Kidney capillary endothelial cell (primary cell): Measurements from ENCODE around the gene TLK2.
"Not testable (repeated sequence)": the region's sequence is repeated elsewhere in the genome, so short reads cannot be mapped to it uniquely, and the experiment has no call there.

Source experiments
- DNase-seq: peaks from one replicate; pipeline ENCODE4 v3.0.0-alpha.2; 2018; ENCODE audit warnings: low spot score

TLK2 gene

GRCh38 chr17:62490990-62491389 is 12.4 kb downstream of the TLK2 start:
- DNase-seq: not testable (repeated sequence)

GRCh38 chr17:62493049-62493655 is 14.5 kb downstream of the TLK2 start:
- not testable (repeated sequence) for DNase-seq

- DNase-seq: not testable (repeated sequence)
Measured at GRCh38 chr17:62494073-62494472, 15.4 kb downstream of the TLK2 start.

DNA sequence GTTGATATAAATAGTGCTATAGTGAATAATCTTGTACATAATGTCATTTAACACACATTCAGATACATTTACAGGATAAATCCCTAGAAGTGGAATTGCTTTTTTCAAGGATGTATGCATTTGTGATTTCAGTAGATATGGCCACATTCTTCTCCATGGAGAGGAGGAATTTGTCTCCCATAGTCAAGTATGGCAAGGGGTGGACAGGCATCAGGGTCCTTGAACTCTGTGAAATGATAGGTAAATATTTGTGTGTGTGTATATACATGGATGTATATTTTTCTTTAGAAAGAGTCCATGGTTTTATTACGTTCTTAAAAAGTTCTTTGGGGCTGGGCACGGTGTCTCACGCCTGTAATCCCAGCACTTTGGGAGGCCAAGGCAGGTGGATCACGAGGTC is 17.7 kb downstream of the TLK2 start:
- DNase-seq: not testable (repeated sequence)

- DNase-seq: not testable (repeated sequence)
Measured at GRCh38 chr17:62498796-62499195, 20.2 kb downstream of the TLK2 start.

- DNase-seq: not testable (repeated sequence)
Measured at GRCh38 chr17:62500463-62500862, 21.8 kb downstream of the TLK2 start.

- not testable (repeated sequence) for DNase-seq
Measured at GRCh38 chr17:62504857-62505256, 26.2 kb downstream of the TLK2 start.

- not testable (repeated sequence) for DNase-seq
Measured at GRCh38 chr17:62507191-62507836, 28.7 kb downstream of the TLK2 start.

- DNase-seq: not testable (repeated sequence)
Measured at GRCh38 chr17:62510247-62510819, 31.7 kb downstream of the TLK2 start.

DNA sequence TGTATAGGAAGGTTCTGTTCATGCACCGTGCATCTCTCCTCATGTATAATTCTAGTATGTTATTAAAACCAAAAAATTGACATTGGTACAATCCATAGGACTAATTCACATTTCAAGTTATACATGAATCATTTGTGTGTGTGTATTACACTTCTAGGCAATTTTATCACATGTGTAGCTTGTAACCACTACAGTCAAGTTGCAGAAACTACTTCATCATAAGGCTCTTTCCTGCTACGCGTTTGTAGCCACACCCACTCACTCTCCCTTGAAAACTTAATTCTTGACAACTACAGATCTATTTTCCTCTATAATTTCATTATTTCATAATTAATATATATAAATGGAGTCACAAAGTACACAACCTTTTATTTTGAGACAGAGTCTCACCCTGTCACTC is 32.4 kb downstream of the TLK2 start:
- DNase-seq: not testable (repeated sequence)

GRCh38 chr17:62516376-62516775 is 37.8 kb downstream of the TLK2 start:
- not testable (repeated sequence) for DNase-seq

DNA sequence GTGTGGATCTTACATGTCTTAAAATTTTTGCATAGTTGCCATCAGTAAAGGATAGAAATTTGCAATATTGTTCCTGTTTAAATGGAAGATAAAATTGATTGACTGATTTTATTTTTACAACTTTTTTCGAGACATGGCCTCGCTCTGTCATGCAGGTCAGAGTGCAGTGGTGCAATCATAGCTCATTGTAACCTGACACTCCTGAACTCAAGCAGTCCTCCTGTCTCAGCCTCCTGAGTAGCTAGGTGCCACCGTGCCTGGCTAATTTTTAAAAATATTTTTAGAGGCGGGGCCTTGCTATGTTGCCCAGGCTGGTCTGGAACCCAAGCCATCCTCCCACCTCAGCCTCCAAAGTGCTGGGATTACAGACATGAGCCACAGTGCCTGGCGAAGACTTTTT is 42.7 kb downstream of the TLK2 start:
- not testable (repeated sequence) for DNase-seq

DNA sequence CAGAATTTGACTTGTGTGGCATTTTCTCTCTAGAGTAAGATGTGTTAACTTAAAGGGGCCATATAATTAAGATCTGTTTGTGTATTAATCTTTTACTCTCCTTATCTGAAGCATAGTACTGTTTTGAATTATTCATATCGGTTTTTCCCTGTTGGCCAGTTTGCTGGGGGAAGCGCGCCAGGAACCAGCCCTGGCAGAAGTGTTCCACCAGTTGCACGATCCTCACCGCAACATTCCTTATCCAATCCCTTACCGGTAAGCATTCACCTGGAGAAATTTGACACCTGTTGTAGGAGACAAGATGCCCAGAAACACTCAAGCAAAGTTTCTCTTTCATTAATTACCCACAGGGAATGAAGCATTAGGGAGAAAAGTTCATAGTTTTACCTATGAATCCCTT is 45.5 kb downstream of the TLK2 start:
- not testable (repeated sequence) for DNase-seq

GRCh38 chr17:62525317-62525716 is 46.7 kb downstream of the TLK2 start:
- not testable (repeated sequence) for DNase-seq

GRCh38 chr17:62530936-62531335 is 52.3 kb downstream of the TLK2 start:
- not testable (repeated sequence) for DNase-seq

DNA sequence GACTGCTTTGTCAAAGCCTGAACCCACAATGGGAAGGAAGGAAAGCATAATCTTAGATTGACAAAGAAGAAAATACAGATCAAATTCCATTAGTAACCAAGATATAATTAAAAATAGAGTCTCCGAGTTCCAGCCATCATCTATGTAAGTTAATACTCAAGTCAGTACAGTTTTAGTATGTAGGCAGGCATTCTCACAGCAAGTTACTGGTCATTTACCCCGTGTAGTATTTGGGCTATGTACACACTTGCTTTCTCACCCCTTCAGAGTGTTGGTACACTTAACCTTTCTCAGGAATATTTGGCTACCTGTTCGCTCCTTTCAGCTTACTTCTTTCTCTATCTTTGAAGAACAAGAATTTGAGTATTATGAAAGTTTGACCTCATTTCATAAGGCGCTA is 57.9 kb downstream of the TLK2 start:
- not testable (repeated sequence) for DNase-seq

- not testable (repeated sequence) for DNase-seq
Measured at GRCh38 chr17:62541073-62541472, 62.4 kb downstream of the TLK2 start.

DNA sequence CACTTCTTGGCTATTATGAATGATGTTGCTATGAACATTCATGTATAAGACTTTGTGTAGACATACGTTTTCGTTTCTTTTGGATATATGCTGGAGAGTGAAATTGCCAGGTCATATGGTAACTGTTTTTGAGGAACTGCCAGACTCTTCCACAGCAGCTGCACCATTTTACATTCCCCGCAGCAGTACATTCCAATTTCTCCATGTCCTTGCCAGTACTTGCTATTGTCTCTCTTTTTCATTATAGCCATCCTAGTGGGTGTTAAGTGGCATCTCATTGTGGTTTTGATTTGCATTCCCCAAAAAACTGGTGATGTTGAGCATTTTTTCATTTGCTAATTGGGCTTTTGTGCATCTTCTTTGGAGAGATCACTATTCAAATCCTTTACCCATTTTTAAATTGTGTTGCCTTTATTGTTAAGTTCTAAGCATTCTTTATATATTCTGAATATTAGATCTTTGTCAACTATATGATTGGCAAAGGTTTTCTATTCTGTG is 64.7 kb downstream of the TLK2 start:
- not testable (repeated sequence) for DNase-seq

DNA sequence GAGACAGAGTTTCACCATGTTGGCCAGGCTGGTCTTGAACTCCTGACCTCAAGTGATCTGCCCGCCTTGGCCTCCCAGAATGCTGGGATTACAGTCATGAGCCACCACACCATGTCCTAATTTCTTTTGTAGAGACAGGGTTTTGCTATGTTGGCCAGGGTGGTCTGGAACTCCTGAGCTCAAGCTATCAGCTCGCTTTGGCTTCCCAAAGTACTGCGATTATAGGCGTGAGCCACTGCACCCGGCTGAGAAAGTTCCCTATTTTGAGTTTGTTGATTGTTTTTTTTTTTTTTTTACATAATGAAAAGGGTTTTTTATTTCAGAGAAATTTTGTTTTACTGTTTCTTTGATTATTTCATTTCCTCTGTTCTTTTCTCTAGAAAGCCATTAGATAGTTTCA is 67.4 kb downstream of the TLK2 start:
- not testable (repeated sequence) for DNase-seq

DNA sequence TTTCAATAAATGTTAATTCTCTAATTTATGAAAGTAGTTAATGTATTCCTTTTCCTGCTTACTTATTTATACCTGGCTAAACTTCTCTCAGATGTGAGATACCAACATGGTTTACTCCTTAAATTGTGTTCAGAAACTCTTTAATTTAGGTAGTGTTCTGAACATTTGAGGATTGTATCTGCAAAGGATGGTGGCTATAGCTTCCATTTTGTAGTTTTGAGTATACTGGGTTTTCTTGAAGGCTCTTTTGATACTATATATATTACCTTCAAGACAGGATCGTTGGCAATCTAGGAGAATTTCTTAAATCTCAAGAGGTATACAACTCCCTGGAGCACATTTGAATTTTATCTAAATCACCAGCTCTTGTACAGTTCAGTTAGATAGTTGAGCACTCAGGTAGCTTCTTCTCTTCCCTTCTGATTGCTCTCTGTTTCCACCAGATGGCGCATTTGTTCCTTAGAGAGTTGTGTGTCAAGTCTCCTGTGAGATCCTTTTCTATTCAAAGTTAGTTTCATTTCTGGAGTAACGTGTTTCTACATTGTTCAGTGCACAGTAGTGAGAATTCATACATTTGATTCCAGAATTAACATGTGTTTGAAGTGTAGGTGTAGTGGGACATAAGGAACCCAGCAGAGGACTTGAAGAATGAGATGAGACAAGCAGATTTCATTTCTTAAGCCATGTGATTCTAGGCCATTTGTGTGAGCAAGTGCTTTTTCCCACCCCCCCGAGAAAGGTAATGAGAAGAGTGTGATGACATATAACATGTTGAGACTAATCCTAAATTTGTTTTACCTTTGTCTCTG is 74.4 kb downstream of the TLK2 start:
- peak; percentile 23 for DNase-seq

- DNase-seq: not testable (repeated sequence)
Measured at GRCh38 chr17:62557532-62557931, 78.9 kb downstream of the TLK2 start.

- DNase-seq: not testable (repeated sequence)
Measured at GRCh38 chr17:62558941-62559340, 80.3 kb downstream of the TLK2 start.
